Testis (tissue), 3 donors: ENCODE data around the gene MKX. TPM values are rescaled to one million over a fixed set of nuclear protein-coding genes. Genes with fewer than 3 reads are reported as not detected.

Experiments
- DNase-seq: peaks from one replicate; pipeline ENCODE4 v3.0.0-alpha.2; 2019
- H3K27ac ChIP-seq, 2 donors: fragments of 200-600 bp; sonication (generic); one replicate each; pipeline ENCODE4 v1.5.1; 2019
- H3K27me3 ChIP-seq: fragments of 200-600 bp; sonication (generic); one replicate; pipeline ENCODE4 v1.5.1; 2019
- H3K36me3 ChIP-seq: fragments of 200-600 bp; sonication (generic); one replicate; pipeline ENCODE4 v1.5.1; 2017; ENCODE audit warnings: low read depth; ENCODE audit errors: missing control alignments
- H3K4me1 ChIP-seq: fragments of 200-600 bp; sonication (generic); one replicate; pipeline ENCODE4 v1.5.1; 2019
- H3K4me3 ChIP-seq, 2 donors: fragments of 200-600 bp; sonication (generic); one replicate each; pipeline ENCODE4 v1.5.1; 2017 to 2019
- H3K9me3 ChIP-seq: fragments of 200-600 bp; sonication (generic); one replicate; pipeline ENCODE4 v1.5.1; 2017
- CTCF ChIP-seq, 3 experiments: fragments of 450-650 bp in 2 of 3; fragments of 200-600 bp in 1 of 3; sonication (generic) in 1 of 3; IDR thresholded peaks; one replicate each; pipeline ENCODE4 v1.5.1; 2016 to 2019; ENCODE audit warnings: antibody characterized with exemption in 3 of 3, mild to moderate bottlenecking in 2 of 3, moderate library complexity in 1 of 3
- POLR2A ChIP-seq: fragments of 450-650 bp; IDR thresholded peaks from one replicate; pipeline ENCODE4 v1.6.1; 2017; ENCODE audit warnings: antibody characterized with exemption, mild to moderate bottlenecking, moderate library complexity
- WGBS, 2 donors: methylation state at CpG; one replicate each; pipeline ENCODE4 v1.1.5; 2018; 5-methylcytosine and 5-hydroxymethylcytosine counted together
- intact Hi-C: fragments of 100-400 bp; cut with DNase I; formaldehyde crosslinking; loops from one replicate; pipeline ENCODE4 v1.15.1; 2023; ENCODE audit warnings: low total_unique reads
- polyA plus RNA-seq: library from polyadenylated mRNA; stranded (reverse); fragments of 350-450 nt; fragmentation: Illumina TruSeq; extraction: RNeasy Lipid Tissue Mini Kit (QIAGEN cat#74804); gene quantifications from one replicate; pipeline ENCODE4 v1.2.3, GENCODE V29; 2014; ENCODE audit warnings: low read depth, low replicate concordance; ENCODE audit not compliant: insufficient read depth
- total RNA-seq, 2 donors: library from RNA; depleted of rRNA; stranded (reverse); fragments of >200 nt; gene quantifications; one replicate each; pipeline ENCODE4 v1.2.3, GENCODE V29; 2016

The MKX gene
- total and polyA plus RNA-seq, 3 donors from 2014 or later = 1.1 to 4.2 (median 1.7) TPM

- H3K4me1 ChIP-seq = no peaks in the 10 kb centered on the region
- H3K27ac ChIP-seq = no peak overlapping the region
- H3K27me3 ChIP-seq = no peaks in the 10 kb centered on the region
- no peaks in the 10 kb centered on the region for H3K9me3 ChIP-seq
- WGBS, 2 donors = 64 to 73% methylated on average over 5 of the region's 5 CpGs
- DNase-seq = no peak
- H3K4me3 ChIP-seq = no peak overlapping the region
- intact Hi-C loops = no loop called here
- no peak for TF ChIP-seq POLR2A
- no peak for TF ChIP-seq CTCF (IDR thresholded peaks at IDR 0.05)
- no peaks in the 10 kb centered on the region for H3K36me3 ChIP-seq
Observed at GRCh38 chr10:27644307-27644939, 101.2 kb downstream of the MKX start.

GRCh38 chr10:27643301-27643700 is 102.3 kb downstream of the MKX start:
- 75 to 81% methylated on average over 2 of the region's 2 CpGs for WGBS, 2 donors
- intact Hi-C loops = no loop called here
- no peak for TF ChIP-seq POLR2A
- no peak for TF ChIP-seq CTCF (IDR thresholded peaks at IDR 0.05)
- H3K36me3 ChIP-seq = no peaks in the 10 kb centered on the region
- H3K4me1 ChIP-seq = no peaks in the 10 kb centered on the region
- H3K27ac ChIP-seq = no peak overlapping the region
- H3K4me3 ChIP-seq = no peak overlapping the region
- no peaks in the 10 kb centered on the region for H3K9me3 ChIP-seq
- no peaks in the 10 kb centered on the region for H3K27me3 ChIP-seq
- no peak for DNase-seq

- intact Hi-C loops = no loop called here
- H3K27ac ChIP-seq = no peak overlapping the region
- H3K36me3 ChIP-seq = no peaks in the 10 kb centered on the region
Observed at GRCh38 chr10:27642023-27642589, 103.5 kb downstream of the MKX start.

GRCh38 chr10:27638071-27638750 is 107.4 kb downstream of the MKX start:
- no peak overlapping the region for H3K27ac ChIP-seq
- intact Hi-C loops = no loop called here
- H3K27me3 ChIP-seq = no peaks in the 10 kb centered on the region
- no peaks in the 10 kb centered on the region for H3K4me1 ChIP-seq
- TF ChIP-seq CTCF (IDR thresholded peaks at IDR 0.05) (no peak), POLR2A (no peak)
- H3K4me3 ChIP-seq = no peak overlapping the region
- no peaks in the 10 kb centered on the region for H3K36me3 ChIP-seq
- no peak for DNase-seq
- H3K9me3 ChIP-seq = no peaks in the 10 kb centered on the region
- 84 to 88% methylated on average over 3 of the region's 3 CpGs for WGBS, 2 donors

More at GRCh38 chr10:27642023-27642589, 103.5 kb downstream of the MKX start:
- Histone ChIP-seq H3K4me1 (no peaks in the 10 kb centered on the region), H3K9me3 (no peaks in the 10 kb centered on the region), H3K4me3 (no peak overlapping the region), H3K27me3 (no peaks in the 10 kb centered on the region)
- no peak for DNase-seq
- TF ChIP-seq CTCF (IDR thresholded peaks at IDR 0.05) = no peak
- no peak for TF ChIP-seq POLR2A
- WGBS, 2 donors = 94 to 97% methylated on average over 2 of the region's 2 CpGs
